ENCODE measurements around the gene ZFPM1.

- TF ChIP-seq CTCF (IDR thresholded peaks at IDR 0.05; ENCODE audit: control extremely low read depth in 1 of 3, insufficient read depth in 1 of 3, low read depth in 1 of 3, low read length in 3 of 3): no peak
- TF ChIP-seq POLR2AphosphoS5 (IDR thresholded peaks at IDR 0.05; ENCODE audit: low read depth, low read length): no peak
- TF ChIP-seq SP1 (IDR thresholded peaks at IDR 0.05; ENCODE audit: low read depth, low read length): no peak
- TF ChIP-seq ZNF274 (IDR thresholded peaks at IDR 0.05; ENCODE audit: borderline replicate concordance, extremely low read depth, low read length): no peak
- TF ChIP-seq TCF12 (IDR thresholded peaks at IDR 0.05; ENCODE audit: low read depth, low read length): no peak
- TF ChIP-seq JUND (IDR thresholded peaks at IDR 0.05; ENCODE audit: low read length): no peak
- TF ChIP-seq JUN (IDR thresholded peaks at IDR 0.05; ENCODE audit: low read depth, low read length): no peak
- no peak for TF ChIP-seq POLR2A (IDR thresholded peaks at IDR 0.05; ENCODE audit: control extremely low read depth in 1 of 2, low read depth in 2 of 2, low read length in 2 of 2)
- TF ChIP-seq YY1 (IDR thresholded peaks at IDR 0.05; ENCODE audit: low read depth, low read length): no peak
- TF ChIP-seq SIX5 (IDR thresholded peaks at IDR 0.05; ENCODE audit: low read depth, low read length): no peak
- no peak for TF ChIP-seq RAD21 (IDR thresholded peaks at IDR 0.05 in 1 of 2, conservative IDR thresholded peaks at IDR 0.05 in 1 of 2; ENCODE audit: low read depth in 2 of 2, low read length in 2 of 2)
- no peak for TF ChIP-seq FOSL1 (IDR thresholded peaks at IDR 0.05; ENCODE audit: insufficient read depth, low read depth, low read length)
- no peak for TF ChIP-seq TBP (IDR thresholded peaks at IDR 0.05; ENCODE audit: low read depth, low read length)
- TF ChIP-seq SIN3A (conservative IDR thresholded peaks at IDR 0.05 in 1 of 2, IDR thresholded peaks at IDR 0.05 in 1 of 2; ENCODE audit: low read depth in 1 of 2, low read length in 2 of 2): no peak
Measured at GRCh38 chr16:88409296-88410065, 43.6 kb upstream of the ZFPM1 start.
